ENCODE results near the gene AMACR.
"Not testable (repeated sequence)": the region's sequence is repeated elsewhere in the genome, so short reads cannot be mapped to it uniquely, and the experiment has no call there.

Gene AMACR

DNA sequence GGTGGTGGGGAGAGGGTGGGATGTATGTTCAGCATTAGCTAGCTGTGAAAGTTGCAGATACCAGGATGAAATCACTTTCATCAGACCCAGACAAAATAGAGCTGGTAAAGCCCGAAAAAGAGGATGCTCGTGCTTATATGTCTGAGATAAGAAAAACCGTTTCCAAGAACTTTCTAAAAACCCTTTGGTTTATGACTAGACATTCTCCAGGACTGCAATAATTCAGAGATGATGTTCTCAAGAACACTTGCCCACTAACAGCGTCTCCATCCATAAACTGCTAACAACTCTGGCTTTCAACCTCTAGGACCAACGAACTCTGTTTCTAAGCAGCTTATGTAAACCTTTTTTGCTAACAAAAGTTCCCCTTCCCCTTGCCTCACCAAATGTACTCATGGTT, 8.4 kb upstream of the AMACR start:
- TF ChIP-seq POLR2AphosphoS5 (IDR thresholded peaks at IDR 0.05; ENCODE audit: low read depth, low read length) (no peak), TAF1 (IDR thresholded peaks at IDR 0.05; ENCODE audit: borderline replicate concordance, low read depth, low read length) (no peak), POLR2A (IDR thresholded peaks at IDR 0.05; ENCODE audit: low read depth, low read length) (no peak)
- FAIRE-seq (no peak), DNase-seq (ENCODE audit: insufficient read length) (no peak)

DNA sequence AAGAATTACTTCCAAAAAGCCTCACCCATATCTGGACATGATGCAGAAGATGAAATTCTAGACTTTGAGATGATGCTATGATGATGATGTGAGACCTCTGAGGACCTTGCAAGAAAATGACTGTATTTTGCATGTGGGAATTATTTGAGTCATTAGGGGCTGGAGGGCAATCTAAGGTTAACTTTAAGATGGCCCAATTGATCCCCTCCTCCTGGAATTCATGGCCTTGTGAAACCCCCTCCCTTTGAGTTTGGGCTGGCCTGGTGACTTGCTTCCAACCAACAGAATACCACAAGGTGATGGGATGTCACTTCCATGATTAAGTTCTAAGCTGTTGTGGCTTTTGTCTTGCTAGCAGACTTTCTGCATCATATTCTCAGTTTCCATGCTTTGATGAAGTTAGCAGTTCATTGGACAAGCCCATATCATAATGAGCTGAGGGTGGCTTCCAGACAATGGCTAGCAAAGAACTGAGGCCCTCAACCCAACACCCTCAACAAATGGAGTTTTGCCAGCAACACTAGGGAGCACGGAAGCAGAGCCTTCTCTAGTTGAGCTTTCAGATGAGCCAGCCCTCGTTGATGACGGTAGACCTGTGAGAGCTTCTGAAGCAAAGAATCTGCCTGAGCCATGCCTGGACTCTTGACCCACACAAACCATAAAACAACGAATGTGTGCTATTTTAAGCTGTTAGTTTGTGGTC, 7.4 kb upstream of the AMACR start:
- DNase-seq (ENCODE audit: insufficient read length) (no peak), FAIRE-seq (no peak)
- no peak for TF ChIP-seq POLR2AphosphoS5 (IDR thresholded peaks at IDR 0.05; ENCODE audit: low read depth, low read length)
- TF ChIP-seq POLR2A (IDR thresholded peaks at IDR 0.05; ENCODE audit: low read depth, low read length): no peak
- TF ChIP-seq TAF1 (IDR thresholded peaks at IDR 0.05; ENCODE audit: borderline replicate concordance, low read depth, low read length): no peak

DNA sequence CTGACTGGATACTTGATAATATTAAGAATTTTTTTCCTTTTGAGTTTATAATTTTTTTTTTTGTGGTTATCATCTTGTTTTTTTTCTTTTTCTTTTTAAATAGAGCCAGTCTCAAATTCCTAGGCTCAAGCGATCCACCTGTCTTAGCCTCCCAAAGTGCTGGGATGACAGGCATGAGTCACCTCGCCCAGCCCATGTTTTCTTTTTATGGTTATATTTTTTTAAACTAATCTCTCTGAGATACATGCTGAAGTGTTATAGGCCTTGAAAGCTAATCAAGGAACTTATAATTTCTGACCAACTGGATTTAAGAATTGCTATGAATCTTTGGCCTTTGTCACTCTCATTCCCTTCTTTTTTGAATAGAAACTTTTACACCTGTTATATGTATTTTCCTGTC, 6.8 kb upstream of the AMACR start:
- TF ChIP-seq TAF1 (IDR thresholded peaks at IDR 0.05; ENCODE audit: borderline replicate concordance, low read depth, low read length) (no peak), POLR2A (IDR thresholded peaks at IDR 0.05; ENCODE audit: low read depth, low read length) (no peak), POLR2AphosphoS5 (IDR thresholded peaks at IDR 0.05; ENCODE audit: low read depth, low read length) (no peak)
- no peak for FAIRE-seq
- no peak for DNase-seq (ENCODE audit: insufficient read length)

DNA sequence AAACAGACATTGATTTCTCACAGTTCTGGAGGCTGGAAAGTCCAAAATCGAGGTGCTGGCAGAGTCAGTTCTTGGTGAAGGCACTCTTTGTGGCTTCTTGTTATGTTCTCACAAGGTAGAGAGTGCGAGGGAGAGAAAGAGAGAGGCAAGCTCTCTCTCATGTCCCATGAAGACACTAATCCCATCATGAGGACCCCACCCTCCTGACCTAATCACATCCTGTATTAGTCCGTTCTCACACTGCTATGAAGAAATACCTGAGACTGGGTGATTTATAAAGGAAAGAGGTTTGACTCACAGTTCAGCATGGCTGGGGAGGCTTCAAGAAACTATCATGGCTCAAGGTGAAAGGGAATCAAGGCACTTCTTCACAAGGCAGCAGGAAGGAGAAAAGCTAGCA, 5.7 kb upstream of the AMACR start:
- no peak for FAIRE-seq
- no peak for DNase-seq (ENCODE audit: insufficient read length)
- no peak for TF ChIP-seq POLR2A (IDR thresholded peaks at IDR 0.05; ENCODE audit: low read depth, low read length)
- TF ChIP-seq TAF1 (IDR thresholded peaks at IDR 0.05; ENCODE audit: borderline replicate concordance, low read depth, low read length): no peak
- TF ChIP-seq POLR2AphosphoS5 (IDR thresholded peaks at IDR 0.05; ENCODE audit: low read depth, low read length): no peak

GRCh38 chr5:34012791-34013190, 4.9 kb upstream of the AMACR start:
- DNase-seq (ENCODE audit: insufficient read length) (no peak), FAIRE-seq (no peak)
- no peak for TF ChIP-seq TAF1 (IDR thresholded peaks at IDR 0.05; ENCODE audit: borderline replicate concordance, low read depth, low read length)
- no peak for TF ChIP-seq POLR2A (IDR thresholded peaks at IDR 0.05; ENCODE audit: low read depth, low read length)
- TF ChIP-seq POLR2AphosphoS5 (IDR thresholded peaks at IDR 0.05; ENCODE audit: low read depth, low read length): no peak

DNA sequence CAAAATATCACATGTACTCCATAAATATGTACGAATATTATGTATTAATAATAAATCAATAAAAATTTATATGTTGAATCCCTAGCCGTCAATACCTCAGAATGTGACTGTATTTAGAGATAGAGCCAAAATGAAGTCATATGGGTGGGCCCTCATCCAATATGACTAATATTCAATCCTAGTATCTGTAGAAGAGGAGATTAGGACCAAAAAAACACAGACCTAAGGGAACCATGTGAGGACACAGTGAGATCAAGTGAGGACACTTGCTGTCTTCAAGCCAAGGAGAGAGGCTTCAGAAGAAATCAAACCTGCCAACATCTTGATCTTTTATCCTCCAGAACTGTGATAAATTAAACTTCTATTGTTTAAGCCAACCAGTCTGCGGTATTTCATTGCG, 3.7 kb upstream of the AMACR start:
- DNase-seq (ENCODE audit: insufficient read length): no peak
- no peak for FAIRE-seq

DNA sequence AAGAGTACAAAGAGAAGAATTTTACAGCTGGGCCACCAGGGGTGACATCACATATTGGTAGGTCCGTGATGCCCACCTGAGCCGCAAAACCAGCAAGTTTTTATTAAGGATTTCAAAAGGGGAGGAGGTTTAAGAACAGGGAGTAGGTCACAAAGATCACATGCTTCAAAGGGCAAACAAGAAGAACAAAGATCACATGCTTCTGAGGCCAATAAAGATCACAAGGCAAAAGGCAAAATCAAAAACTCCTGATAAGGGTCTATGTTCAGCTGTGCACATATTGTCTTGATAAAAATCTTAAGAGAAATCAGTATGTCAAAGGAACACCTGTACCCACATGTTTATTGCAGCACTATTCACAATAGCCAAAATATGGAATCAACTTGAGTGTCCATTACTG, 2.3 kb upstream of the AMACR start:
- DNase-seq (ENCODE audit: insufficient read length); FAIRE-seq: not testable (repeated sequence)

More for the DNA sequence above, 3.7 kb upstream of the AMACR start:
- TF ChIP-seq POLR2A (IDR thresholded peaks at IDR 0.05; ENCODE audit: low read depth, low read length) (no peak), POLR2AphosphoS5 (IDR thresholded peaks at IDR 0.05; ENCODE audit: low read depth, low read length) (no peak), TAF1 (IDR thresholded peaks at IDR 0.05; ENCODE audit: borderline replicate concordance, low read depth, low read length) (no peak)

GRCh38 chr5:34009610-34010009, 1.8 kb upstream of the AMACR start:
- DNase-seq (ENCODE audit: insufficient read length) (no peak), FAIRE-seq (no peak)
- TF ChIP-seq POLR2AphosphoS5 (IDR thresholded peaks at IDR 0.05; ENCODE audit: low read depth, low read length) (no peak), TAF1 (IDR thresholded peaks at IDR 0.05; ENCODE audit: borderline replicate concordance, low read depth, low read length) (no peak), POLR2A (IDR thresholded peaks at IDR 0.05; ENCODE audit: low read depth, low read length) (no peak)

DNA sequence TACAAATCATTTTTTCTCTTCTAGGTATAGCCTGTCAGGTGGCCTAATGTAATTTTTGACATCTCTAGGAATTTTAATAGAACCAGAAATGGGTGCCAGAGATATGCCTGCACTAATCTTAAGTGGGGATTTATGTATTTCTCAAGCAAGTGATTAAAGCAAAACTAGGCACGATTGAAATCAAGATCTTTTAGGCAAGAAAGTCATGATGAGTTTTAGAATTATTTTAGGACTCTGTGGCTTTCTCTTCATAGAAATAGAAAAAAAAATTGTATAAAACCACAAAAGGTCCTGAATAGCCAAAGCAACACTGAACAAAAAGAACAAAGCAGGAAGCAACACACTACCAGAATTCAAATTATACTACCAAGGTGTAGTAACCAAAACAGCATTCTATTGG, 952 bp upstream of the AMACR start:
- FAIRE-seq (peak; percentile 27), DNase-seq (ENCODE audit: insufficient read length) (no peak)

DNA sequence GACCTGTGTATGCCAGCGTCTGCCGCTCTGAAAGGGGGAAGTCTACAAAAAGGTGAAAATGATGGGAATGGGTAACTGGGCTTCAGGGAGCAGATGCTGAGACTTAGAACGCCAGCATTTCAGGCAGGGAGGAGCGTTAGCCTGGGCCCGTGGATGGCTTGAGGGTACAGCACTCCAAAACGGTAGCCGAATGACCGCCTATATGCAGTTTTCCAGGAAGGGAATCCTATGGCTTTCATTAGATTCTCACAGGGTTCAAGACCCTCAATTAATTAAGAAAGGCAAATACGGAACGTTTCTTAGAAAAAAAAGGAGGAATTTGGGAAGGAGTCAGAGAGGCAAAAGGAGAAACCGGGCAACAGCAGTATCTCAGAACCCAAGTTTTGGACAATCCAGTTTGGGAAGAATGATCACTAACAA, 639 bp downstream of the AMACR start:
- FAIRE-seq (no peak), DNase-seq (ENCODE audit: insufficient read length) (no peak)
- TF ChIP-seq TAF1 (IDR thresholded peaks at IDR 0.05; ENCODE audit: borderline replicate concordance, low read depth, low read length) (no peak), POLR2AphosphoS5 (IDR thresholded peaks at IDR 0.05; ENCODE audit: low read depth, low read length) (no peak), POLR2A (IDR thresholded peaks at IDR 0.05; ENCODE audit: low read depth, low read length) (no peak)

More for the DNA sequence above, 952 bp upstream of the AMACR start:
- TF ChIP-seq POLR2AphosphoS5 (IDR thresholded peaks at IDR 0.05; ENCODE audit: low read depth, low read length) (no peak), TAF1 (IDR thresholded peaks at IDR 0.05; ENCODE audit: borderline replicate concordance, low read depth, low read length) (no peak), POLR2A (IDR thresholded peaks at IDR 0.05; ENCODE audit: low read depth, low read length) (no peak)

GRCh38 chr5:34005681-34006080, 2.2 kb downstream of the AMACR start:
- FAIRE-seq (no peak), DNase-seq (ENCODE audit: insufficient read length) (no peak)
- TF ChIP-seq POLR2AphosphoS5 (IDR thresholded peaks at IDR 0.05; ENCODE audit: low read depth, low read length): no peak
- TF ChIP-seq POLR2A (IDR thresholded peaks at IDR 0.05; ENCODE audit: low read depth, low read length): no peak
- no peak for TF ChIP-seq TAF1 (IDR thresholded peaks at IDR 0.05; ENCODE audit: borderline replicate concordance, low read depth, low read length)

DNA sequence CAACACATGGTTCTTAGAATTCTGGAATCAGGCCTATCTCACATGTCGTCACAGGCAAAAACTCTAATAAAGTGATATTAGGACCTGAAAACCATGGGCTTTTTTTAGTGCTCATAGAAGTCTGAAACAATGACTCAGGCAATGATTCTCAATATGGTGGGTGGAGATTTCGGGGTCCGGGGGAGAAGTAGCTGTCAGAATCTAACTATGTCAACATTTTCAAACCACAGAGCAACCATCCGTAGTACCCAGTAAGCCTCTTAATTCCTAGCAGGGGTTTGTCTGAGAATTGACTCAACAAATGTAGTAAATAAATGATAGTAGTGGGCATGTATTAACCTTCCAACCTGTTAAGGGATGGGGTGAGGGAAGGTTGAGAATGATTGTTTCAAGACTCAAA, 2.6 kb downstream of the AMACR start:
- FAIRE-seq (no peak), DNase-seq (ENCODE audit: insufficient read length) (no peak)
- TF ChIP-seq POLR2A (IDR thresholded peaks at IDR 0.05; ENCODE audit: low read depth, low read length): no peak
- no peak for TF ChIP-seq POLR2AphosphoS5 (IDR thresholded peaks at IDR 0.05; ENCODE audit: low read depth, low read length)
- no peak for TF ChIP-seq TAF1 (IDR thresholded peaks at IDR 0.05; ENCODE audit: borderline replicate concordance, low read depth, low read length)

Data from GM12892 (cell line).